ENCODE measurements around the gene CCM2.
"Not testable (repeated sequence)": the region's sequence is repeated elsewhere in the genome, so short reads cannot be mapped to it uniquely, and the experiment has no call there.

CCM2 gene

DNA sequence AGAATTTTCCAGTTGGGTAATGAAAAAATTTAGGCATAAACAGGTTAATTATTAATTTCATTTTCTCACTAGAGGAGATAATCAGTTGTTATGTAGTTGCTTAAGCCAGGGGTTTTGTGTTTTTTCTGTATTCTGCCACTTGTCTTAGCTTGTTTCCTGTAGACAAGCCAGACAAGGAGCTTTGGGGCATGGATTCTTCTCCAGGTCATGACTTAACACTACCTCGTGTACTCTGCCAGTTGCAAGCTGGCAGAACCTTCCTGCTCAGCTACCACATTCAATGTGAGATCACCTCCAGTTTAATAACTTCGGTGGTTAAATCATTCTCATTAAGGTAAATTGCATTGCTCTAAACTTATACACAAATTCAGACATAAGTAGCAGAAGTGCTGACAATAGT is 1.8 kb downstream of the CCM2 start:
- no peak for DNase-seq

DNA sequence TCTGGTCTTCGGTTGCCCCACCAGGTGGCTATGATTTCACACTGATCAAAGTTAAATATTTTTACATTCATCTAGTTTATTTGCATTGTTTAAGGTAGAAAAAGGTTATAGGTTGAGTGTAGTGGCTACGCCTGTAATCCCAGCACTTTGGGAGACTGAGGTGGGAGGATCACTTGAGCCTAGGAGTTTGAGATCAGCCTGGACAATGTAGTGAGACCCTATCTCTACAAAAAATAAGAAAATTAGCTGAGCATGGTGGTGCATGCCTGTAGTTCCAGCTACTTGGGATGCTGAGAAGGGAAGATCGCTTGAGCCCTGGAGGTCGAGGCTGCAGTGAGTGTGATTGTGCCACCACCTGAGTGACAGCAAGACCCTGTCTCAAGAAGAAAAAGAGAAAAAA is 3.8 kb downstream of the CCM2 start:
- no peak for DNase-seq

DNA sequence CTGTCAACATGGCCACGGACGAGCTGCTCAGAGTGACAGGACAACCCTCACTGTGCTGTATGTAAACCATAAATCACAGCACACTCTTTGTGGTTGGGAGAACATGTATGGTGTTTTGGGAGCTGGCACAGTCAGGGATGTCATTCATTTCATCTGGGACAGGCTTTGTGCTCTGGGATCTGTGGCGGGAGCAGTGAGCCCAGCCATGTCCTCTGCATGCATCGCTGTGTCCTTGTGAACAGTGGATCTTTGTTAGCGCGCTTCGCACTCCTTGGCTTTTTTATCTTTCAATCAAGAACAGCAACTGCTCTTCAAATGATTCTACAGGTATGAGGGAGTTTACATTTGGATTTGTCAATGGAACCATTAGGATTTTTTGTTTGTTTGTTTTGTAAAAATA is 7.1 kb downstream of the CCM2 start:
- no peak for DNase-seq

DNA sequence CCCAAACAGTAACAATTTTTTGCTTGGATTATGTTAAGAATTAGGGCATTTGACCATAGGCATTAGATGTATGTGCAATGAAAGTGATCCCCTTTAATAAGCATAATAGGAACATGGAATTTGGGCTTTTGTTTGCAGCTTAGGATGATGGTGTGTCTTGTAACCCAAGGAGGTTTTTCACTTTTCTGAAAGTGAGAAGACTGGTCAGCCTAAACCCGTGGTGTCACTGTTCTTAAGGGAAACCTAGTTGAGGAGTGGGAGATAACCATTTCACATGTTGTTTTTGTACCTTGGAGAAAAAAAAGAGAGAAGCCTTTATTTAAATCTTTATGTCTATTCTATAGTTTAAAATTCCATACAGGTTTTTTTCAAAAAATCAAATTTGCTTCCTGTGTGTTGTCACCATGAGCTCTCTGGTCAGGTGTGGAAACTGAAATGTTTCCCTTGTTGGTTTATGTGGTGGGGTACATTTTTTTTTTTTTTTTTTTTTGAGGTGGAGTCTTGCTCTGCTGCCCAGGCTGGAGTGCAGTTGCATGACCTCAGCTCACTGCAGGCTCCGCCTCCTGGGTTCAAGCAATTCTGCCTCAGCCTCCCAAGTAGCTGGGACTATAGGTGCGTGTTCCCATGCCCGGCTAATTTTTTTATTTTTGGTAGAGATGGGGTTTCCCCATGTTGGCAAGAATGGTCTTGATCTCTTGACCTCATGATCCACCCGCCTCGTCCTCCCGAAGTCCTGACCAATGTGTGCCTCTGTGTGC is 7.7 kb downstream of the CCM2 start:
- DNase-seq: peak in 1 of 5 donors; percentile 52

DNA sequence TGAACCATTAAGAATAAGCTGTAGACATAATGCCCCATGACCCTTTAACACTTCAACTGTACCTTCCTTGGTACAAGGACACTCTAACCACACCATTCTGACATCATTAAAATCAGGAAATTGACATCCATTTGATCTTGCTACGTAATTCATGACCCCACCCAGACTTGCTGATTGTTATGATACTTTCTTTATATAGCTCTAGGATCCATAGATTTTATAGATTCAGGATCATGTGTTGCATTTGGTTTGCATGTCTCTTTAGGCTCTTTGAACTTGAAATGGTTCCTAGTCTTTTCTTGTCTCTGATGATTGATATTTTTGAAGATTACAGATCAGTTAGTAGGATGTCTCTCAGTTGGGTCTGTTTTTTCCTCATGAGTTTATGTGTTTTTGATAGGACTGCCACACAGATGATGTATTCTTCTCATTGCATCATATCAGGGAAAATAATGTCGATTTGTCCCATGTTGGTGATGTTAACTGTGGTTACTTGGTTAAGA is 13.5 kb downstream of the CCM2 start:
- DNase-seq: no peak

DNA sequence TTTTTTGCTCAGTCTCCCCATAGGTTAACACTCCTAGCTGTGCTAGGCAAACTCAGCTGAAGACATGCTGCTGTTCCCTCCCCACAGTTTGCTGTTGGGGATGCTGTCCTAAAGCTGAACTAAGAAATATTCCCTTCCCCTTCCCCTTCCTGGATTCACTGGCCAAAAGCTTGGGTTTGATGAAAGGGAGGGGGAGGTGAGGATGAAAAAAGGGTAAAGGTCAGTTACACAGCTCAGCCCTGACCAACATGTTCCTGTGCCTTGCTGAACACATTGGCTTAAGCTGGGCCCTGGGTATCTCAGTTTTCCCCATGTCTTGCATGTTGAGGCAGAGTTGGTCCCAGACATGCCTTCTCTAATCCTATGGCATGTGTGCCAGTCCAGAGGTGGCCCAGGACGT is 15.3 kb downstream of the CCM2 start:
- DNase-seq: no peak

DNA sequence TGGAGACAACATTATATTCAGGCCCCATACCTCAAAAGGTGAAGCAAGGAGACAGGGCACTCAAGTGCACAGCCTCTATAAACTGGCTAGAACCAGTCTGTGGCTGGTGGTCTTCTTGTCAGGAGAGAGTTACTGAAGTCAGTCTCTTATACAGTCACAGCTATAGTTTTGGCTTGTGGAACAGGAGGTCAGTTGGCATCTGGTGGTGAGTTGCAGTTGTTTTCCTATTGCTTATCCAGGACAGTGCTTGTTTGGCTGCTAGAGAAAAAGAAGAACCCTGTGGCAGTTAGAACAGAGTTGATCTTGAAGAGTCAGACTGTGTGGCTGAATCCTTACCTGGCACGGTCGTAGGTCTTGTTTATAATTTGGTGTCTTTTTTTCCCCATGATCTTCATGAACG is 17.3 kb downstream of the CCM2 start:
- no peak for DNase-seq

DNA sequence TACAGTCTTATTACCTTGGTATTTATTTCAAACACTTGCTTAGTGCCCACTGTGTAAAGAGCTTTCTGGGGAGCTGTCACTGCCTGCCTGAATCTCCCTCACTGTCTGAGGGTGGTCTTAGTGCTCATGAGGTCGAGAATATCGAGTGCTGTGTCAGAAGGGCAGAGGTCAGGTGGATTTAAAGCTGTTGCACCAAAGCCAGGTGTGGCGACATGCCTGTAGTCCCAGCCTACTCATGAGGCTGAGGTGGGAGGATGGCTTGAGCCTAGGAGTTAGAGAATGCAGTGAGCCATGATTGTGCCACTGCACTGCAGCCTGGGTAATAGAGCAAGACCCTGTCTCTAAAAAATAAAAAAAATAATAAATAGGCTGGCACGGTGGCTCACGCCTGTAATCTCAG is 20.9 kb downstream of the CCM2 start:
- DNase-seq: no peak

DNA sequence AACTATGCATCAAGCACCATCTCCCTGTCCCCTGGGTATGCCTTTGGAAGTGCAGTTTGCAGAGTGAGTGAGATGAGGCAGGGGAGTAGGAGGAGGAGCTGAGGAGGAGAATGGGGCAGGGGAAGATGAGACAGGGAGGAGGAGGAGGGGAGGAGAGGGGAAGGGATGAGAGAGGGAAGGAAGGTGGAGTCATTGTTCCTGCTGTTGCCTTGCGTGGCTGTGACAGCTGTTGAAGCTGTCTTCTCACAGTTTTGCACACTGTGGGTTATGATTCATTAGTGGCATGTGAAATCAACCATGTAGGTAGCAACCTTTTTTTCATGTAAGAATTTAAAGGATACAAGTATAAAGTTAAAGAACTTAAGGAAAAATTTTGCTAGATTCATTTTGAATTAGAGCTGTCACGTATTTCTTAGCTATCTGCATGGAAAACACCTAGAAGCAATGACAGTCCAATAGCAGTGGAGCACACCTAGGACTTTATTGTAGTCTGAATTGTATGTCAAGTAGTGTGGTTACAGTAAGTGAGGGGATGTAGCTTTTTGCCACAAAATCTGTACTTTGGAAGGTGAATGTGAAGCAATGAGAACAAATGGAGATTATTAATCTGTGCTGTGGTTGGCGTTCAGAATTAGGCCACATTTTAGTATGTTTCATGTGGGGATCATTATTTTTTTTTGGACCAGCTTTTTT is 21.7 kb downstream of the CCM2 start:
- peak in 1 of 5 donors; percentile 37 for DNase-seq

DNA sequence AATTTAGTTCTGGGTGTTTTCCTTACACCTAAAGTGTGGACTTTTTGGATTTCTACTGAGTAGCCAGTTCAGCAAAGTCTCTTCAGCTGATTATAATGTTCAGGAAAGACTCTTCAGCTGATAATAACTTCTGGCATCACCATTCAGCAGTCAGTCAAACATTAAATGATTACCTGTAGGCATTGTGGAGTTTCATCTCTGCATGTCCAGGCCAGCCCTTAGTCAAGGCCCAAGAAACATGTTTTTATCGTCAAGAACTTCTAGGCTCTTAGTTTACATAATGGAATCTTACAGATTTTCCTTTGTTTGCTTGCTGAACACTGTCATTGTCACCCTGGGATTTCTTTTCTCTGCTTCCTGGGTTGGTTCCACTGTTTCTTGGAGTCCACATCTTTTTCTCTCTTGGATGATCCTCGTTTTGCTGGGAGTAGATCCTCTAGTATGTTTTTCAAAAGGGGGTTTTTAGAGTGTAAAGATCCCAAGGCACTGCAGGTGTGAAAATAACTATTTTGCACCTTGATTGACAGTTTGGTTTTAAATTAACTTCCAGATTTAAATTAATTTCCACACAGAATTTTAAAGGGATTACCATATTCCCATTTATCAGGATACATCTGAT is 24.2 kb downstream of the CCM2 start:
- DNase-seq: no peak

DNA sequence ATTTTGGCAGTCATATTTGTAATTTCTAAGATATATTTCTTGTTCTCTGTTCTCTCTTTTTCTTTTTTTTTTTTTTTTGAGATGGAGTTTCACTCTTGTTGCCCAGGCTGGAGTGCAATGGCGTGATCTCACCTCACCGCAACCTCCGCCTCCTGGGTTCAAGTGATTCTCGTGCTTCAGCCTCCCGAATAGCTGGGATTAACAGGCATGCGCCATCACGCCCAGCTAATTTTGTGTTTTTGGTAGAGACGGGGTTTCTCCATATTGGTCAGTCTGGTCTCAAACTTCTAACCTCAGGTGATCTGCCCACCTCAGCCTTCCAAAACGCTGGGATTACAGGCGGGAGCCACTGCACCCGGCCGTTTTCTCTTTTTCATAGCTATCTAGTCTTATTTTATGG is 25.5 kb downstream of the CCM2 start:
- not testable (repeated sequence) for DNase-seq

DNA sequence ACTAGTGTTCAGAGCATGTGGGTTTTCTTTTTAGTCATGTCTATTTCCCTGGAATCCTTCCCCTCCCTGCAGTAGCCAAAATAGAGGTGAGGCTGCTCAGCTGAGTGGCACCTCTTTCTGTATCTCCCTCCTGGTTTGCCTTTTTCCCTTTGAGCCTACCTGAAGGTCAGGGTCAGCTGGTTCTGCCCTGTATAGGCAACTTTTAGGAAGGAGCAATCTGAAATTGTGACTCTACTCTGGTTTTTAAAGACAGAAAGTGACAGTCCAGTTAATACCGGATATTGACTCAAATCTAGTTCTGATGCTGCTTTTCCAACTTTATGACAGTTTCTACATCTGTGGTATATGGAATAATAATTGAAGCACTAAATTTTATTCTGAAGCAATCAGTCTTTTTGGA is 26.0 kb downstream of the CCM2 start:
- peak in 1 of 5 donors; percentile 30 for DNase-seq

DNA sequence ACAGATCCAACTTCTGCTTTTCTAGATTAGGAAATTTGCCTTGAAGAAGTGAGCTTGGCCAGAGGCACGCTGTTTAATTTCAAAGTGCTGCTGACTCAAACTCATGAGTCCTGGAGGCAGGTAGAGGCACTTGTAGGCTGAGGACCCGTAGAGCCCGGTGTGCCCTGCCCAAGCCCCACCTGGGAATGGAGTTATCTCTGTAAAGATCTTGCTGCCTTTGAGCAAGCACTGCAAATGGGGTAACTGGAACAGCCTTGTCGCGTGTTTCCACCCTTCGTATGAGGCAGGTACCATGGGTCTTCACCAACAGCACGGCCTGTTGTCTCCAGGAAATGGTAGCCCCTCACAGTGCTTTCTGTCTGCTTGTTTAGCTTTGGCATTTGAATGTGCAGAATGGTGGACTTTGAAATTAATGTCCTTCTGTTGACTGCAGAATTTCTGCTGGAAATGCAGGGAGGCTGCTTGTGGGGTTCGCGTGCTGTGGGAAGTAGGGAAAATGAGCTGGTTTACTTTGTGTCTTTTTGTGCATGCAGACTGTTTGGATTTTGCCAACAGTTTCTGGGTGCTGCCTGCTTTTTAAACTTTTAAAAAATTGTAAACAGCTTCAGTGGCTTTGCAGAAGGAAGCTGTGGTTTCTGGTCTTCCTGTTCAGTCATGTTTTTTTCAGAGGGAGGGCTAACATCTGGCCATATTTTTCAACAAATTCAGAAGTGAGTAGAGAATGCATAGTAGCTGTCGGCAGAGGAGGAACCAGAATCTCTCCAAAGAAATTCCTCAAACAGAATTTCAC is 27.2 kb downstream of the CCM2 start:
- DNase-seq: peak in 2 of 5 donors; percentile 21 to 72

DNA sequence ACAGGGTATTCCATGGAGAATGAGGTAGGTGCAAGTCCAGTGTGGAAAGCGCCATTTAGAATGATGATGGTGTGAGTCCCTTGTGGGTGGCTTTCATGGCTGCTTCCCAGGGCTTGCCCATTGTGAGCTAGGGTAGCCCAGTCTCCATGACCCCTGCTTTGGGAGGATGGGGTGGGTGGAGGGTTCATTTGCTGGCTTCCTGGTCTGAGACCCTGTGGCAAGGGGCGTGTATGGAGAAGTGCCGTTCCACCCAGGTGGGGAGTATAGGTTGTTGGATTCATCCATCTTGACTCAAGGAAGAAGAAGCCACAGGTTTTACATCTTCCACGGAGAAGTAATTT is 27.7 kb downstream of the CCM2 start:
- DNase-seq: peak in 1 of 5 donors; percentile 4

DNA sequence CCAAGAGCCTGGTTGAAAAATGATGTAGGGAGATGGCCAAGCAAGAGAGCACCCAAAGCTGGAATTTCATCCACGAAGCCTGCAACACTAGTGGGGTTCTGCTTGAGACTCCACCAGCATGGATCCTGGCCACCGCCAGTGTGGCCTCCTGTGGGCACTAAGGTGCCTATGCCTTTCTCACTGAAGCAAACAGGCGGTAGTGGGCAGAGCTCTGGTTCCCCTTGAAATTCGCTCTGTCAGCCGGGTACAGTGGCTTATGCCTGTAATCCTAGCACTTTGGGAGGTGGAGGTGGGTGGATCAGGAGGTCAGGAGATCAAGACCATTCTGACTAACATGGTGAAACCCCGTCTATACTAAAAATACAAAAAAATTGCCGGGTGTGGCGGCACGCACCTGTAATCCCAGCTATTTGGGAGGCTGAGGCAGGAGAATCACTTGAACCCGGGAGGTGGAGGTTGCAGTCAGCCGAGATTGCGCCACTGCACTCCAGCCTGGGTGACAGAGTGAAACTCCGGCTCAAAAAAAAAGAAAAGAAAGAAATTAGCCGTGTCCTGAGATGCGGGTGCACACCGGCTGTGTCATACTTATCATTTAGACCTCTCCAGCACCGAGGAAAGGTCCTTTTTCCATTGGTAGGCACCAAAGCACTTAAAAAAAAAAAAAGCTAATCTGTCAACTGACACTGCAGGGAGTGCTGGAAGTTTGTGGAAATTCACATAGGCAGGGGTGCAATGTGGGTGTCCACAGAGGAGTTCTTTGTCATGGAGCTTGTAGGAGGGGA is 28.3 kb downstream of the CCM2 start:
- DNase-seq: no peak

DNA sequence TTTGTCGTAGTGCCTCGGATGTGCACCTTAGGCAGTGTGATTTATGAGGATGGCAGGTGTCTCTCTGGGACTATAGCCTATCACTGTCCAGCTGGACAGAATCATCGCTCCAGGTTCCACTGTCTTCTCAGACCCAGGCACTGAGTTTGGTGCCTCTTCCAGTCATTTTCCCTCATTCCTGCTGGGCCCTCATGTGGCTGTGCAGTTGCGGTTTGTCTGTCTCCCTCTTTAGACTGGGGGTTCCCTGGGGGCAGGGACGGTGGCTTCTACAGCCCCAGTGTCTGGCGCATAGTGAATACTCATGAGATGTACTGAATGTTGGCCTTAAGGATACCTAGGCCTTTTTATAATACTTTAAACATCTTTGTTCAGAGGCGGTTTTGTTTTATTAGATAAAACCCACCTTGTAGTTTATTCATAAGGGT is 28.9 kb downstream of the CCM2 start:
- DNase-seq: no peak

DNA sequence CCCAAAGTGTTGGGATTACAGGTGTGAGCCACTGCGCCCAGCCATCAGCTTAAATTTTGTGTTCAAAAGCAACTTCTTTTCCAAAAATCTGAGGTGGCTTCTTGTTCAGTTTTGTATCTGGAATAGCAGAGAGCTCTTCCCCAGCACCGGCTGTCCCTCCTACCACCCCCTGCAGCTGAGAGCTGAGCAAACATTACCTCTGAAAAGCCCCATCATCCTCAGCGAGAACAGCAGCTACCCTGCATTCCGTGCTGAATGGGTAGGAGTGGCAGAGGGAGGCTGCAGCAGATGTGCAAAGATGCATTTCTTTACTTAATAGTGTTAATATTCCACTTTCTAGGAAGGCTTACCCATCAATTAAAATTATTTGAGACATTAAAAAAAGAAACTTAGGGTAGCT is 31.8 kb downstream of the CCM2 start:
- DNase-seq: no peak

DNA sequence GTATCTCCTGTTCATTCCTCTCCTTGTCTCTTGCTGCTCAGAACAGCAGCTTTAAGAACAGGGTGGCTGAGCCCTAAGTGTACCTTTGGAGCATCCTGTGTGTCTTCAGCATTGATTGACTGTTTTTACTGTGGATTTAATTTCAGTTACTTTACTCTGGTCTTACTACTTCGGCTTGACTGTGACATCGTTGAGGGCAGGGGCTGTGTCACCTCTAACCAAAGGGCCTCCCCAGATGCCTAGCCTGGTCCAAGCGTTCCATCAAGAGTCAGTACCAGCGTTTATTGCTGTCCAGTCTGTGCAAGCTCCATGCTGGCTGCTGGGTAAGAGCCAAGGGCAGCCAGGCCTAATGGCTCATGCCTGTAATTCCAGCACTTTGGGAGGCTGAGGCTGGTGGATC is 32.4 kb downstream of the CCM2 start:
- DNase-seq: no peak

DNA sequence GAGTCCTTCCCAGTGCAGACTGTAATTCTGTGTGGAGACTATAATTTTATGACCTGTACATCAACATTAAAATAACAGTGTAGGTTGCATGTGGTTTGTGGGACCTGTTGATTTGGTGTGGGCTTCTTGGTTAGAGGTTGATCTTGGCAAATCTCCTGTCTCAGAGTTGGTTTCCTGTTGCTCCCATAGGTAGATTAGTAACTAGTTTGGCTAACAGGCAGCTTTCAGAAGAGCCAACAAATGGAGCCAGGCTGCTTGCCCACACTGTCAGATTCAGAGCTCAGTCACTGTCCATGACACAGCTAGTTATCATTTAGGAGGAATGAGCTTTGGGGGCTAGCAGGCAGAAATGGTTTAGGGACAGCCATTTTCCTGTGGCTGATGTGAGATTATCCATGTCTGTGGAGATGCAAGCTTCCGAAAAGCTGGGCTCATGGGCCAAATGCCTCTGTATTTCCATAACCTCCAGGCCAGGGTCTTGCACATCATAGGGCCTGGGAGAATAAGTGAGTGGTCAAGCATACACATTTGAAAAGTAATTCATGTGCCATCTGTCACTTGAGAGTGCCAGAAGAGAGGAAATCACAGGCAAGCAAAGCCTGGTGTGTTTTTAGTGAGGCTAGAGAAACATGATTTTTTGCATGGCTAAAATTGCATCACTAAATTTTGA is 33.4 kb downstream of the CCM2 start:
- DNase-seq: no peak

DNA sequence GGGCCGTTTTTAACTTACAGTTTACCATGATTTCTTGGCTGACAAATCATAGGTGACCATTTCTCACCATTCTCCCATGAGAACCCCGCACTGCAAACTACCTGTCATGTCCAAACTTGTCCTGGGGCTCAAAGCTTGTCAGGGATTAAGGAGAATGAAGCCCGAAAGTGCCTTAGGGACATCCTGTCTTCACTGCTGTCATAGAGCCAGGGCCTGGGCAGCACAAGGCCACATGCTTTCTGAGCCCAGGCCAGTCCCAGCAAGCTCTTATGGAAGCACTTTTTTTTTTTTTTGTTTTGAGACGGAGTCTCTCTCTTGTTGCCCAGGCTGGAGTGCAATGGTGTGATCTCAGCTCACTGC is 33.9 kb downstream of the CCM2 start:
- no peak for DNase-seq

DNA sequence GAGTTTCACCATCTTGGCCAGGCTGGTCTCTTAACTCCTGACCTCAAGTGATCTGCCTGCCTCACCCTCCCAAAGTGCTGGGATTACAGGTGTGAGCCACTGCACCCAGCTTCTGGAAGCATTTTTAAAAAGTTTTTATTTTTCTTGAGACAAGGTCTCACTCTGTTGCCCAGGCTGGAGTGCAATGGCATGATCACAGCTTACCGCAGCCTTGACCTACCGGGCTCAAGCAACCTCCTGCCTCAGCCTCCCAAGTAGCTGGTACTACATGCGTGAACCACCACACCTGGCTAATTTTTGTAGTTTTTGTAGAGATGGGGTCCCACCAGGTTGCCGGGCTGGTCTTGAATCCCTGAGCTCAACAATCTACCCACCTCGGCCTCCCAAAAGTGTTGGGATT is 34.7 kb downstream of the CCM2 start:
- not testable (repeated sequence) for DNase-seq

DNA sequence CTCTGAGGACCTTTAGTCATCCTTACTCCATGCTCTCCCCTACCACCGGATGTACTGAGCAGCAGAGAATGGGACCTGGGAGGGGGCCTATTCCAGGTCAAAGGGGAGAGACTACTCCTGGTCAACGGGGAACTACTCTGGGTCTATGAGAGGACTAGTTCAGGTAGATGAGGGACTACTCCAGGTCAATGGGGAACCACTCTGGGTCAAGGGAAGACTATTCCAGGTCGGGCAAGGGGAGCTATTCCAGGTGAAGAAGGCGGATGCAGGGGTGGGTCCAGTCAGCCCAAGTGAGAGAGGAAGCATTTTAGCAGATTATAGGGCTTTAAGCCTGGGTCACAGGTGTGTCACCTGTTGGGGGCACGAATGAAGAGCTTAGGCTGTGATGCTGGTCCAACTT is 35.4 kb downstream of the CCM2 start:
- no peak for DNase-seq

Measured in T-helper 1 cell (primary cell).